Body of pancreas (tissue), 4 donors: ENCODE measurements around the gene ITPK1.

Source experiments
- CTCF ChIP-seq, 7 experiments: fragments of 450-650 bp in 4 of 7; fragments of 200-600 bp in 3 of 7; sonication (generic) in 3 of 7; IDR thresholded peaks; one replicate each; pipeline ENCODE4 v1.5.1; 2016 to 2019; ENCODE audit warnings: antibody characterized with exemption in 7 of 7
- POLR2A ChIP-seq, 3 donors: fragments of 450-650 bp; IDR thresholded peaks; one replicate each; pipeline ENCODE4 v1.6.1; 2016; ENCODE audit warnings: antibody characterized with exemption in 3 of 3, mild to moderate bottlenecking in 2 of 3

- TF ChIP-seq POLR2A (IDR thresholded peaks at IDR 0.05) (no peak), CTCF (IDR thresholded peaks at IDR 0.05) (no peak)
Observed at GRCh38 chr14:93004699-93005082, 111.0 kb downstream of the ITPK1 start.
